GM21576 (cell line): Measurements from ENCODE around the gene UMOD.

Experiments
- ATAC-seq: cut with Tn5 transposase; IDR thresholded peaks from one replicate; pipeline ENCODE4 v1.9.1; 2021; ENCODE audit warnings: mild to moderate bottlenecking, moderate library complexity; ENCODE audit not compliant: unreplicated experiment

UMOD gene

GRCh38 chr16:20307240-20307671 is 45.3 kb downstream of the UMOD start:
- no peak for ATAC-seq

GRCh38 chr16:20306401-20306800 is 46.1 kb downstream of the UMOD start:
- no peak for ATAC-seq

GRCh38 chr16:20303012-20303411 is 49.5 kb downstream of the UMOD start:
- no peak for ATAC-seq

GRCh38 chr16:20302389-20302788 is 50.1 kb downstream of the UMOD start:
- no peak for ATAC-seq

- no peak for ATAC-seq
Measured at GRCh38 chr16:20301840-20302239, 50.7 kb downstream of the UMOD start.

GRCh38 chr16:20300312-20301097 is 52.0 kb downstream of the UMOD start:
- ATAC-seq: no peak

- ATAC-seq: no peak
Measured at GRCh38 chr16:20298452-20298851, 54.1 kb downstream of the UMOD start.

GRCh38 chr16:20291208-20292206 is 61.0 kb downstream of the UMOD start:
- ATAC-seq: no peak

GRCh38 chr16:20289571-20289970 is 62.9 kb downstream of the UMOD start:
- ATAC-seq: no peak

- ATAC-seq: no peak
Measured at GRCh38 chr16:20285993-20286499, 66.5 kb downstream of the UMOD start.
